Measurements from ENCODE around the gene LIMS3.
"Not testable (repeated sequence)": the region's sequence is repeated elsewhere in the genome, so short reads cannot be mapped to it uniquely, and the experiment has no call there.

DNA sequence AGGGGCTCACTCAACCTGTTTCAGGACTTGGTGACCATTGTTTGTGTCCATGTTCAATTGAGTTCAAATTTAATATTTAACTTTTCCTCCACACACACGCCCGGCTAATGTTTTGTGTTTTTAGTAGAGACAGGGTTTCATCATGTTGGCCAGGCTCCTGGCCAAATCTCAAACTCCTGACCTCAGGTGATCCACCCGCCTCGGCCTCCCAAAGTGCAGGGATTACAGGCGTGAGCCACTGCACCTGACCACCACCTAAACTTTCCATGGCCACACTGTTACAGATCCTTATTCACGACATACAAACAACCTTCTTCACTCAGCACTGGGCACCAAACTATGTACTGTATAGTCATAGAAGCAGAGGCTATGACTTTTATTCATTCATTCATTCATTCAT, 4.3 kb upstream of the LIMS3 start:
- not testable (repeated sequence) for TF ChIP-seq POLR2A (IDR thresholded peaks at IDR 0.05); POLR2AphosphoS5 (IDR thresholded peaks at IDR 0.05); EP300 (IDR thresholded peaks at IDR 0.05; ENCODE audit: low read depth)
- TF ChIP-seq, protein P1, sequence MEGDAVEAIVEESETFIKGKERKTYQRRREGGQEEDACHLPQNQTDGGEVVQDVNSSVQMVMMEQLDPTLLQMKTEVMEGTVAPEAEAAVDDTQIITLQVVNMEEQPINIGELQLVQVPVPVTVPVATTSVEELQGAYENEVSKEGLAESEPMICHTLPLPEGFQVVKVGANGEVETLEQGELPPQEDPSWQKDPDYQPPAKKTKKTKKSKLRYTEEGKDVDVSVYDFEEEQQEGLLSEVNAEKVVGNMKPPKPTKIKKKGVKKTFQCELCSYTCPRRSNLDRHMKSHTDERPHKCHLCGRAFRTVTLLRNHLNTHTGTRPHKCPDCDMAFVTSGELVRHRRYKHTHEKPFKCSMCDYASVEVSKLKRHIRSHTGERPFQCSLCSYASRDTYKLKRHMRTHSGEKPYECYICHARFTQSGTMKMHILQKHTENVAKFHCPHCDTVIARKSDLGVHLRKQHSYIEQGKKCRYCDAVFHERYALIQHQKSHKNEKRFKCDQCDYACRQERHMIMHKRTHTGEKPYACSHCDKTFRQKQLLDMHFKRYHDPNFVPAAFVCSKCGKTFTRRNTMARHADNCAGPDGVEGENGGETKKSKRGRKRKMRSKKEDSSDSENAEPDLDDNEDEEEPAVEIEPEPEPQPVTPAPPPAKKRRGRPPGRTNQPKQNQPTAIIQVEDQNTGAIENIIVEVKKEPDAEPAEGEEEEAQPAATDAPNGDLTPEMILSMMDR (IDR thresholded peaks at IDR 0.05): not testable (repeated sequence)
